ENCODE data around the gene SPINK13. TPM values are rescaled to one million over a fixed set of nuclear protein-coding genes. Genes with fewer than 3 reads are reported as not detected.
"Not testable (repeated sequence)": the region's sequence is repeated elsewhere in the genome, so short reads cannot be mapped to it uniquely, and the experiment has no call there.

Gene SPINK13, protein sequence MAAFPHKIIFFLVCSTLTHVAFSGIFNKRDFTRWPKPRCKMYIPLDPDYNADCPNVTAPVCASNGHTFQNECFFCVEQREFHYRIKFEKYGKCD
- polyA plus RNA-seq = not detected

DNA sequence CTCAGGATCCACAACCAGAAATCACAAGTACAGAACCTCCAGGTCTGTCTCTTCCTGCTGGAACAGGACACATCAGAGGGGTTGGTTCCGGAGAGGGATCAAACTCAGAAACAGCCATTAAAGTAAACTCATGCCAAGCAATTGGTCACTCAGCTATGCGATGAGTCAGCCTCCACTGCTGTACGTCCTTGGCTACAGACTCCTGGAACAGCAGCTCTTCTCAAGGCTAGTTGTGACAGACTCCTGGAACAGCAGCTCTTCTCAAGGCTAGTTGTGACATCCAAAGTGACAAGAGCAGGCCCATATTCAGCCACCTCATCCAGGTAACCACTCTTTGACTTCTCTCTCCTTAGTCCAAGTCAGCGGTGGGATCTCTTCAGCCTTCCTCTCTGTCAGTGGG is at the start of gene SPINK13:
TSS of gene SPINK13 (plus strand) at position 229 of the 400 bp plus-strand sequence. CDS start 1,279 bp downstream, outside the sequence.
- Mint-ChIP-seq H3K27me3 (no peaks in the 10 kb centered on the region), H3K27ac (no peak within 1 kb of the TSS), H3K9me3 (peaks cover 0 to 8% (median 0%) of the 10 kb centered on the region in 3 donors), H3K4me1 (no peaks in the 10 kb centered on the region), H3K4me3 (no peak within 1 kb of the TSS), H3K36me3 (no peaks in the 10 kb centered on the region)

DNA sequence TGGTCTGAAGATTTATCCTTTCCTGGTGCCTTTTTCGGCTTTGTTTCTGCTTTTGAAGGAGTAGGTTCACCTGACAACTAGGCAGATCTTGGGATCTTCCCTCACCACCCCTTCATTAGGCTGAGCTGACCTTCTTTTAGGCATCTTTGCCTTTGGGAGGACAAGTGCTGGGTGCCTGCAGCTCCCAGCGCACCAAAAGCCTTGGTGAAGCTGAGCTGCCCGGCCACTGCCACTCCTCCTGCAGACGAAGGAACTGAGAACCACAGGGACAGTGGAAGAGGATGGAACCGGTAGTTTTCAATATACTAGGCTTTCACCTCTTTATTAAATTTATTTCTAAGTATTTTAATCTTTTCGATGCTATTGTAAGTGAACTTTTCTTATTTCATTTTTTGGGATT is 47.1 kb upstream of the SPINK13 start:
- Mint-ChIP-seq H3K4me3 (no peak overlapping the region), H3K27ac (no peak overlapping the region), H3K36me3 (no peaks in the 10 kb centered on the region), H3K4me1 (no peaks in the 10 kb centered on the region), H3K27me3 (peaks cover 2% of the 10 kb centered on the region), H3K9me3 (peaks cover 4 to 8% (median 4%) of the 10 kb centered on the region in 3 donors)

DNA sequence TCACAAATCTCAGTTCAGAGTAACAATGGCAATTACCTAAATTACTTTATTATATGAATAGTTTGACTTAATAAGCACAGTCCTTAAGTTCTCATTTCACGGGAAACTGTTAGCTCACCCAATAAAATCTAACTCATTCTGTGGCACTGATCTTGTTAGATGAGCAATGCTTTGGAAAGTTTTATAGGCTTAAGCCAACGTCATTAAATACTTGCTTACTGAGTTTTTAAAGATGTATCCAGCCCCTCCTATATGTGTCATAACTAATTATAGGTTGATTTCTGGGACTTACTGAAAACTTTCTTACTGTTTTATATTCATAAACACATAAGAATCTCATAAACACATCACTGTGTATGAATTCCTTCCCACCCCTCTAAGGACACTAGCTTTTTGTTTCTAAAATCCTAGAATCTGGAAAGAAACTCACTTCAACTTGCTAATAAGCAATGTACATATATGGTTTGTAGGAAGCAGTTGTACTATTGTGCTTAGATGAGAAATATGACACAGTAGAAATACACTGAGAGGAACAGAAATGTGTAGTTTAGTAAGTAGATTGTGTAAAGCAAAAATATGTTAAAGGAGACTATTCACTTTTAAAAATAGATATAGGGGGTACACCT is 44.4 kb upstream of the SPINK13 start:
- Mint-ChIP-seq H3K4me1 (no peaks in the 10 kb centered on the region), H3K9me3 (peaks cover 0 to 1% (median under 1%) of the 10 kb centered on the region in 3 donors), H3K27me3 (no peaks in the 10 kb centered on the region), H3K36me3 (no peaks in the 10 kb centered on the region), H3K27ac (no peak overlapping the region), H3K4me3 (no peak overlapping the region)

DNA sequence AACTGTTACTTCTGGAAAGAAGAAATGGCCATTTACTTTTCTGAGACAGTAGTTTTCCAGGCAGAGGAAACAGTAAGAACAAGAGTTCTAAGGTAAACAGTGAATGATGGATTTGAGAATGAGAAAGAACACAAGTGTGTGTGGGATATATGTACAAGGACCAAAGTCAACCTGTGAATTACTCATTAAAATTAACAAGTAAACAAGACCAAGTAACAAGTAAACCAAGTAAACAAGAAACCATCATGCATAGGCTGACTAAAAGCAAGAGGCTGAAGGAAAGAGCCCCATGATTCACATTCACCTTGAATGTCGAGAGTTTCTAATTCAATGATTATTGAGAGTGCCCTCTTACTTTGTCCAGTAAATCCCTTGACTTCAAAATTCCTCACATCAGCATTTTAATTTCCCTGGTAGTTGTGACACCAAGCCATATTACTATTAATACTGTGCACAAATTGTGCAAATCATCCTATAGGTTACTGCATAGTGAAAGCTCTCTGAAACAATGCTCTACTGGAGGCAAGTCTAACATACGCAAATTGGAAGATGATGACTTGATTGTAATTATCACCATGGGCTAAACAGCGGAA is 40.1 kb upstream of the SPINK13 start:
- Mint-ChIP-seq H3K4me3 (no peak overlapping the region), H3K27ac (no peak overlapping the region), H3K9me3 (peaks cover 0 to 3% (median 1%) of the 10 kb centered on the region in 3 donors), H3K4me1 (no peaks in the 10 kb centered on the region), H3K36me3 (no peaks in the 10 kb centered on the region), H3K27me3 (no peaks in the 10 kb centered on the region)

DNA sequence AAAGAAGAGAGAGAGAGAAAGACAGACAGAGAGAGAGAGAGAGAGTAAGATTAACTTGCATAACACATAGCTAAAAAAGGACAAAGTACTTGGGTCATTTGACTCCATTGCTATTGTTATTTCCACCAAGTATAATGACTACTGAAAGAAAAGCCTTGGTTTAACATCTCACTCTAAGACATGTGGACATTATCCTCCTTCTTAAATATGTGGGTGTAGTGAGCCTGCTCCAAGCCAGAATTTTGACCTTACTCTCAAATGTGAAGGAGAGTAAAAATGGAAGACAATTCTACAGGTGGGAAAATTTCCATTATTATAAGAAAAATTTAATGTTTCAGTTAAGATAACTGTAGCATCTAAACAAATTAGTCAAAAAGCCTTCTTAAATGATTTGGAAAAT is 38.8 kb upstream of the SPINK13 start:
- Mint-ChIP-seq H3K27me3 (no peaks in the 10 kb centered on the region), H3K27ac (no peak overlapping the region), H3K4me1 (no peaks in the 10 kb centered on the region), H3K9me3 (peaks cover 0 to 3% (median 1%) of the 10 kb centered on the region in 3 donors), H3K4me3 (peak overlapping the region in 1 of 4 donors; percentile 20), H3K36me3 (no peaks in the 10 kb centered on the region)

DNA sequence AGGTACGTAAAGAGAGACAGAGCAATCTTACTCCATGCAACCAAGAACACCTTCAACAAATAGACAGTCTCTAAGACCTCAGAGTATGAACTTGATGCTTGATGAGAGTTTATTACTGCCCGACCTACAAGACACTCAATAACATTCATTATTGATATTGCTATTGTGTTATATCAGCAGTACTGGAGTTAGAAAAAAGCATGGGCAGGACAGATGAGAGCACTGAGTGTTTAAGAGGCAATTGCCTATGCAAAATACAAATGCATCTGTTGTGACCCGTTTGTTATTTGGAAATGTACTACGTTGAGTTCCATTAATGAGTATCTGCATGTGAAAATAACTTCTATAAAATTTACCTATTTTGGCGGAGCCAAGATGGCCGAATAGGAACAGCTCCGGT is 38.4 kb upstream of the SPINK13 start:
- no peak overlapping the region for H3K4me3 Mint-ChIP-seq
- no peaks in the 10 kb centered on the region for H3K36me3 Mint-ChIP-seq
- H3K9me3 Mint-ChIP-seq = peaks cover 0 to 3% (median under 1%) of the 10 kb centered on the region in 3 donors
- no peaks in the 10 kb centered on the region for H3K4me1 Mint-ChIP-seq
- no peaks in the 10 kb centered on the region for H3K27me3 Mint-ChIP-seq
- no peak overlapping the region for H3K27ac Mint-ChIP-seq

DNA sequence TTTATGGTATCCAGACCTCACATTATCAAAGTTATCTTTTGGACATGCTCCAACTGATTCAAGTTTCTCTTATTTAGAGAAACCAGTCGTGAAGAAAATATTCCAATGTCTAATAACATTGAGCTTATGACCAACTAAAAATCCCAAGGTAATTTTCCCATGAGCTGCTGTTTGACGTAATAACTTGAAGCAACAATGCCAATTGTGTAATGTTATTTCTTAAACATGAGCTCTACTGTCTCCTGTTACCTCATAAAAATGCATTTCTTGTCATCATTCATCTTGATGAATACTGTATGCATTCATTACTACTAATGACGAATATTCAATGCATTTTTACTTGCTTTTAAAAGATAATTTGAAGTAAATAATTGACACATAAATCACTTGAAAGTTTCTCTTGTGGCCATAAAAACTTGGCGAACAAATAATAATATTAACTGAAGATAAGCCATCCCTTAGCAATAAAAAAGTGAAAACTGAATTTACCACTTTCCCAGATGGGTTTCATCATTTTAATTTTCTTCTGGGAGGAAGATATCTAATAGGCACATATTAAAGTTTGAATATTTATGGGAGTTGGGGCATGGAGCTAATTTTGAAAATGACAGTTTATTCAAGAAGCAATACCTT is 30.7 kb upstream of the SPINK13 start:
- H3K4me3 Mint-ChIP-seq = no peak overlapping the region
- no peaks in the 10 kb centered on the region for H3K27me3 Mint-ChIP-seq
- no peaks in the 10 kb centered on the region for H3K9me3 Mint-ChIP-seq
- no peaks in the 10 kb centered on the region for H3K36me3 Mint-ChIP-seq
- no peaks in the 10 kb centered on the region for H3K4me1 Mint-ChIP-seq
- no peak overlapping the region for H3K27ac Mint-ChIP-seq

DNA sequence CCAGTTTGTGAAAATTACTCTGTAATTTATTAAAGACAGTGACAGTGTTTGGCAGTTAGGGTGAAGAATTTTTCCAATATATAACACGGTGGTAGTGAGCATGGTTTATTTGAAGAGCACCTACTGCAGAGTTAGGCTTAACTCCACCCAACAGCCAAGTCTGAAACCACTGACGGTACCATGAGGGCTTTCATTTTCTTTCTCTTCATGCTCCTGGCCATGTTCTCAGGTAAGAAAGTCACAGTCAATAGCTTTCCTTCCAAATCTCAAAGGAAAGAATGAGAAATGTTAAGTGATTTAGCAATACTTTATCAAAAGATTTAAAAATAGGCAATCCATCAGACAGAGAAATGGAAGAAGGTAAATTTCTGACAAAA is 30.2 kb upstream of the SPINK13 start, which contains the start of gene MARCOL:
TSS of gene MARCOL (plus strand) at position 108 of the 377 bp plus-strand sequence. CDS start at position 181, 73 bp downstream.
- Mint-ChIP-seq H3K4me3 (no peak within 1 kb of the TSS), H3K36me3 (no peaks in the 10 kb centered on the region), H3K27me3 (no peaks in the 10 kb centered on the region), H3K27ac (no peak within 1 kb of the TSS), H3K9me3 (no peaks in the 10 kb centered on the region), H3K4me1 (no peaks in the 10 kb centered on the region)

DNA sequence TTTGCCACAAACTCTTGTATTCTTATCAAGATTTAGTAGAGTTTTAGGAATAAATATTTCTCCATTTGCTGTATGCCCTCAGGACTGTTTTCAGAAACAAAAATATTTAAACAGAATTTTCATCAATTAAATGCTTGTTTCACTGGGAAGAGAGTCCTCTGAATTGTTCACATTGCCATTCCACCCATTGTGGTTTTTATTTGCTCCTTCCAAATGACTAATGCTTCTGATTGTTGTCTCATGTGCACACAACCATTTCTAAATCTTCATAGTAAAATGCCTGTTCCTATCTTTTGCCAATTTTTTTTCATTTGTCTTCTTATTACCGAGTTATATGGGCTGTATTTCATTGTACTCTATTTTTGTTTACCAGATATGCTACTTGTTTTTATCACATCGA is 19.7 kb upstream of the SPINK13 start:
- peaks cover 1% of the 10 kb centered on the region for H3K27me3 Mint-ChIP-seq
- no peaks in the 10 kb centered on the region for H3K36me3 Mint-ChIP-seq
- no peak overlapping the region for H3K4me3 Mint-ChIP-seq
- peaks cover 0 to 13% (median 2%) of the 10 kb centered on the region in 3 donors for H3K9me3 Mint-ChIP-seq
- H3K27ac Mint-ChIP-seq = no peak overlapping the region
- H3K4me1 Mint-ChIP-seq = no peaks in the 10 kb centered on the region

DNA sequence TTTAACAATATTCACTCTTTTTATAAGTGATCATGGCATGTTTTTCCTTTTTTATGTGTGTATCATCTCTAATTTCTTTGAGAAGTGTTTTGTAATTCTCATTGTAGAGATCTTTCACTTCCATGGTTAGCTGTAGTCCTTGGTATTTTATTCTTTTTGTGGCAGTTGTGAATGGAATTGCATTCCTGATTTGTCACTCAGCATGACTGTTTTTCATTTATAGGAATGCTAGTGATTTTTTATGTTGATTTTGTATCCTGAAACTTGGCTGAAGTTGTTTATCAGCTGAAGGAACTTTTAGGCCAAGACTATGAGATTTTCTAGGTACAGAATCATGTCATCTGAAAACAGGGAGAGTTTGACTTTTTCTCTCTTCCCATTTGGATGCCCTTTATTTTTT is 13.1 kb upstream of the SPINK13 start:
- H3K4me1 Mint-ChIP-seq = no peaks in the 10 kb centered on the region
- no peaks in the 10 kb centered on the region for H3K27me3 Mint-ChIP-seq
- peaks cover 8 to 31% (median 17%) of the 10 kb centered on the region in 3 donors for H3K9me3 Mint-ChIP-seq
- no peak overlapping the region for H3K4me3 Mint-ChIP-seq
- no peak overlapping the region for H3K27ac Mint-ChIP-seq
- H3K36me3 Mint-ChIP-seq = no peaks in the 10 kb centered on the region

DNA sequence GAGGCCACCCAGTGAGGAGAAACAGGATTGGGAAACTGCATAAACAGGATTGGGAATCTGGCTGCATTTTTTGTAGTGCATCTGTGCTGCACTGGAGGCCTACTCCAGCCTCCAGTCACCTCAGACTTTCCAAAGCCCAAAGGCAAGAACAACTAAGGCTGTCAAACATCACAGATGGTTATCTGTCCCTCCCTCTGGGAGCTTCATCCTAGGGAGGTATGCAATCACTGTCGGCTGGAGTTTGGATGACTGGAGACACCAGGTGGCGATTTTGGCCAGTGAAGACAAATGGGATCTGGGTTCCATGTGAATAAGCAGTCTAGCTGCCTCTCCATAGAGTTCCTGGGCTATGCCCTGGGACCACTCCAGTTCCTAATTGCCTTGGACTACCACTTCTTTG is 9.3 kb upstream of the SPINK13 start:
- no peaks in the 10 kb centered on the region for H3K27me3 Mint-ChIP-seq
- no peaks in the 10 kb centered on the region for H3K4me1 Mint-ChIP-seq
- no peak overlapping the region for H3K4me3 Mint-ChIP-seq
- no peaks in the 10 kb centered on the region for H3K36me3 Mint-ChIP-seq
- no peak overlapping the region for H3K27ac Mint-ChIP-seq
- peaks cover 8 to 23% (median 17%) of the 10 kb centered on the region in 3 donors for H3K9me3 Mint-ChIP-seq

DNA sequence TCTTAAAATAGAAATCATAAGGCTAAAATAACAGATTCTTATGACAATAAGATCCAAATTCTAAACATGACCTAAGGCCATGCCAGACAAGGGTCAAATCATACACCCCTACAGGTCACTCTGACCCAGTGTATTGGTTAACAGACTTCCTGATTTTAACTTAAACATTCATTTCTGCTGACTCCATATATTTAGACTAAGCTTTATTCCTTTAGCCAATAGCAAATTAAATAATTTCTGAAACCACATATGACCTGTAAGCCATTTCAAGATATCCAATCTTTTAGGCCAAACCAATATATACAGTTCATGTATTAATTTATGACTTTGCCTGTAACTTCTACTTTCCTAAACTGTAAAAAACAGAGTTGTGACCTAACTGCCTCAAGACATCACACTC is 7.4 kb upstream of the SPINK13 start:
- no peaks in the 10 kb centered on the region for H3K4me1 Mint-ChIP-seq
- H3K9me3 Mint-ChIP-seq = peaks cover 8 to 31% (median 15%) of the 10 kb centered on the region in 3 donors
- H3K27ac Mint-ChIP-seq = no peak overlapping the region
- no peaks in the 10 kb centered on the region for H3K36me3 Mint-ChIP-seq
- H3K27me3 Mint-ChIP-seq = no peaks in the 10 kb centered on the region
- no peak overlapping the region for H3K4me3 Mint-ChIP-seq

DNA sequence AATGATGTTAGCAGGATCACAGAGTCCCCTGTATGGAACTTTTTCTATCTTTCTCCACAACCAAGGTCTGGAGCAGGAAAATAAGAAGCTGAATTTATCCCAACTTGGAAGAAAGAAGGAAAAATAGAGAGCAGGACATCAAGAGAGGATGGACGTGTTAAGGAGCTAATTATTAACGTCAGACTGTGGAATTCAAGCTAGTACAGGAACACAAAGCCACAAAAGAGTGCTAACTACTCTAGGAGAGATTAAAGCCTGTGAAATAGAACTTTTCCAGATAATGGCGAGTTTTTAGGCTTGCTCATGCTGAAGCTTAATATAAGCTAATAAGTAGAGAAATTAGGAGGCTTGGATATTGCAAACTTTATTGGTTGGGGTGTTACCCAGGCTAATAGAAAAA is 632 bp upstream of the SPINK13 start:
- Mint-ChIP-seq H3K4me1 (no peaks in the 10 kb centered on the region), H3K9me3 (peaks cover 0 to 8% (median 0%) of the 10 kb centered on the region in 3 donors), H3K27me3 (no peaks in the 10 kb centered on the region), H3K27ac (no peak overlapping the region), H3K36me3 (no peaks in the 10 kb centered on the region), H3K4me3 (no peak overlapping the region)

DNA sequence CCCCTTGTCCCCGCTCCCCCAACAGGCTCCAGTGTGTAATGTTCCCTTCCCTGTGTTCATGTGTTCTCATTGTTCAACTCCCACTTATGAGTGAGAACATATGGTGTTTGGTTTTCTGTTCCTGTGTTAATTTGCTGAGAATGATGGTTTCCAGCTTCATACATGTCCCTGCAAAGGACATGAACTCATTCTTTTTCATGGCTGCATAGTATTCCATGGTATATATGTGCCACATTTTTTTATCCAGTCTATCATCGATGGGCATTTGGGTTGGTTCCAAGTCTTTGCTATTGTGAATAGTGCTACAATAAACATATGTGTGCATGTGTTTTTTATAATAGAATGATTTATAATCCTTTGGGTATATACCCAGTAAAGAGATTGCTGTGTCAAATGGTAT is 6.5 kb downstream of the SPINK13 start:
- peaks cover 5 to 12% (median 6%) of the 10 kb centered on the region in 3 donors for H3K9me3 Mint-ChIP-seq
- not testable (repeated sequence) for H3K4me3 Mint-ChIP-seq, H3K27ac Mint-ChIP-seq, H3K36me3 Mint-ChIP-seq, H3K27me3 Mint-ChIP-seq, H3K4me1 Mint-ChIP-seq

DNA sequence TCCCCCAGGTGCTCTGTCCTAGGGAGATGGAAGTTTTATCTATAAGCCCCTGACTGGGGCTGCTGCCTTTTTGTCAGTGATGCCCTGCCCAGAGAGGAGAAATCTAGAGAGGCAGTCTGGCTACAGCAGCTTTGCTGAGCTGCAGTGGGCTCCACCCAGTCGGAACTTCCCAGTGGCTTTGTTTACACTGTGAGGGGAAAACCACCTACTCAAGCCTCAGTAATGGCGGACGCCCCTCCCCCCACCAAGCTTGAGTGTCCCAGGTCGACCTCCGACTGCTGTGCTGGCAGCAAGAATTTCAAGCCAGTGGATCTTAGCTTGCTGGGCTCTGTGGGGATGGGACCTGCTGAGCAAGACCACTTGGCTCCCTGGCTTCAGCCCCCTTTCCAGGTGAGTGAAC is 12.3 kb downstream of the SPINK13 start:
- Mint-ChIP-seq H3K4me3 (peak overlapping the region in 1 of 4 donors; percentile 26), H3K9me3 (peaks cover 3 to 12% (median 6%) of the 10 kb centered on the region in 3 donors), H3K27ac (peak overlapping the region in 1 of 3 donors; percentile 35)
- not testable (repeated sequence) for H3K27me3 Mint-ChIP-seq, H3K36me3 Mint-ChIP-seq, H3K4me1 Mint-ChIP-seq

Data from IgD-negative memory B cell (primary cell).